CD4-positive, alpha-beta T cell (primary cell): ENCODE results near the gene ADAMTSL1. TPM values are rescaled to one million over a fixed set of nuclear protein-coding genes. Genes with fewer than 3 reads are reported as not detected.

ENCODE experiments used
- ATAC-seq: fragments of 200-7000 bp; cut with Tn5 transposase; one replicate; pipeline ENCODE4 v1.10.0; 2022; ENCODE audit warnings: mild to moderate bottlenecking; ENCODE audit not compliant: poor library complexity
- CTCF ChIA-PET: fragments of 350-600 bp; sonication (Branson Sonifier 250); formaldehyde crosslinking; loops from one replicate; lab custom pipeline; 2021; ENCODE audit warnings: antibody characterized with exemption, inconsistent platforms; lab: Charles Lee
- POLR2A ChIA-PET: fragments of 350-600 bp; sonication (Branson Sonifier 250); formaldehyde crosslinking; loops from one replicate; lab custom pipeline; 2021; ENCODE audit warnings: antibody characterized with exemption, inconsistent platforms; lab: Charles Lee
- DNase-seq, 14 experiments: peaks; one replicate each; pipeline ENCODE4 v3.0.0-alpha.2; 2013 to 2020; ENCODE audit warnings: mixed read lengths in 2 of 14
- H3K27ac ChIP-seq, 2 donors: one replicate each; pipeline versions ENCODE4 v1.5.1 to v1.7.0; 2013; ENCODE audit warnings: low read length in 2 of 2, low read depth in 1 of 2, mild to moderate bottlenecking in 1 of 2
- H3K27me3 ChIP-seq, 2 experiments: 1 replicate in 1 of 2; 2 replicates in 1 of 2; pipeline versions ENCODE4 v1.6.1 to v1.7.0; 2013; ENCODE audit warnings: low read length in 2 of 2, control low read depth in 1 of 2, mild to moderate bottlenecking in 1 of 2, moderate library complexity in 1 of 2; ENCODE audit not compliant: insufficient read depth in 2 of 2, control insufficient read depth in 1 of 2
- H3K36me3 ChIP-seq: one replicate; pipeline ENCODE4 v1.6.1; 2013; ENCODE audit warnings: low read length, control low read depth; ENCODE audit not compliant: insufficient read depth
- H3K4me1 ChIP-seq: one replicate; pipeline ENCODE4 v1.6.1; 2013; ENCODE audit warnings: low read length, control low read depth; ENCODE audit not compliant: insufficient read depth
- H3K4me3 ChIP-seq: one replicate; pipeline ENCODE4 v1.5.1; 2013; ENCODE audit warnings: mild to moderate bottlenecking, low read length, moderate library complexity
- H3K9me3 ChIP-seq, 2 experiments: 1 replicate in 1 of 2; 2 replicates in 1 of 2; pipeline versions ENCODE4 v1.6.1 to v1.7.0; 2013; ENCODE audit warnings: low read length in 2 of 2, mild to moderate bottlenecking in 2 of 2, control low read depth in 1 of 2, moderate library complexity in 1 of 2; ENCODE audit not compliant: control insufficient read depth in 1 of 2, insufficient read depth in 1 of 2
- H3K27ac Mint-ChIP-seq: one replicate; pipeline ENCODE4 v1.8.0; 2020; ENCODE audit warnings: mixed read lengths
- H3K27me3 Mint-ChIP-seq: one replicate; pipeline ENCODE4 v1.8.0; 2021; ENCODE audit warnings: mixed read lengths
- H3K36me3 Mint-ChIP-seq: one replicate; pipeline ENCODE4 v1.8.0; 2021; ENCODE audit warnings: low read depth, mixed read lengths
- H3K4me1 Mint-ChIP-seq: one replicate; pipeline ENCODE4 v1.8.0; 2021; ENCODE audit warnings: low read depth, mixed read lengths
- H3K4me3 Mint-ChIP-seq: one replicate; pipeline ENCODE4 v1.8.0; 2020; ENCODE audit warnings: mild to moderate bottlenecking, mixed read lengths
- H3K9me3 Mint-ChIP-seq: one replicate; pipeline ENCODE4 v1.8.0; 2020; ENCODE audit warnings: mixed read lengths
- CTCF ChIP-seq: fragments of 200-600 bp; IDR thresholded peaks from one replicate; pipeline ENCODE4 v1.8.0; 2022; ENCODE audit warnings: antibody characterized with exemption, mild to moderate bottlenecking
- intact Hi-C, 2 experiments: fragments of 100-400 bp; cut with DNase I in 1 of 2; cut with micrococcal nuclease in 1 of 2; formaldehyde crosslinking; loops; one replicate each; pipeline versions ENCODE4 v1.15.1 to v1.9.0; 2023 to 2025; cut with DNase I, micrococcal nuclease
- total RNA-seq, 174 experiments: library from RNA in 2 of 174; stranded (reverse) in 2 of 174; gene quantifications; one replicate each; pipeline ENCODE4 v1.2.3 and lab custom pipeline; 2021 to 2026

The ADAMTSL1 gene
- total RNA-seq, 2 experiments from 2014 or later, result not detected

GRCh38 chr9:18568973-18569372, 95.0 kb downstream of the ADAMTSL1 start:
- no peak overlapping the region for H3K4me3 ChIP-seq
- POLR2A ChIA-PET, result no interaction called here
- Mint-ChIP-seq H3K4me3 (no peak overlapping the region), H3K36me3 (no peaks in the 10 kb centered on the region), H3K9me3 (no peaks in the 10 kb centered on the region), H3K27ac (no peak overlapping the region), H3K4me1 (no peaks in the 10 kb centered on the region), H3K27me3 (no peaks in the 10 kb centered on the region)
- DNase-seq (no peak), ATAC-seq (no peak)
- H3K27ac ChIP-seq, result no peak overlapping the region
- CTCF ChIA-PET, result no interaction called here
- intact Hi-C loops, result no loop called here
- peaks cover 0 to 3% of the 10 kb centered on the region in 2 experiments for H3K9me3 ChIP-seq
- no peaks in the 10 kb centered on the region for H3K36me3 ChIP-seq
- no peaks in the 10 kb centered on the region for H3K27me3 ChIP-seq
- no peak for TF ChIP-seq CTCF
- no peaks in the 10 kb centered on the region for H3K4me1 ChIP-seq

GRCh38 chr9:18569941-18570630, 96.1 kb downstream of the ADAMTSL1 start:
- no peak overlapping the region for H3K27ac ChIP-seq
- no peak for ATAC-seq
- Mint-ChIP-seq H3K36me3 (no peaks in the 10 kb centered on the region), H3K4me3 (no peak overlapping the region), H3K4me1 (no peaks in the 10 kb centered on the region), H3K27ac (no peak overlapping the region), H3K27me3 (no peaks in the 10 kb centered on the region), H3K9me3 (no peaks in the 10 kb centered on the region)
- CTCF ChIA-PET, result no interaction called here
- H3K4me1 ChIP-seq, result no peaks in the 10 kb centered on the region
- no peak for TF ChIP-seq CTCF
- H3K4me3 ChIP-seq, result no peak overlapping the region
- POLR2A ChIA-PET, result no interaction called here
- DNase-seq, result no peak
- intact Hi-C loops, result no loop called here
- H3K9me3 ChIP-seq, result no peaks in the 10 kb centered on the region
- H3K27me3 ChIP-seq, result no peaks in the 10 kb centered on the region
- H3K36me3 ChIP-seq, result no peaks in the 10 kb centered on the region

GRCh38 chr9:18573021-18573556, 99.1 kb downstream of the ADAMTSL1 start:
- no peaks in the 10 kb centered on the region for H3K36me3 ChIP-seq
- no peaks in the 10 kb centered on the region for H3K36me3 Mint-ChIP-seq
- DNase-seq (no peak), ATAC-seq (no peak)
- ChIA-PET POLR2A (no interaction called here), CTCF (no interaction called here)
- H3K4me3 ChIP-seq, result no peak overlapping the region
- no peaks in the 10 kb centered on the region for H3K9me3 Mint-ChIP-seq
- H3K27me3 ChIP-seq, result no peaks in the 10 kb centered on the region
- H3K27ac Mint-ChIP-seq, result no peak overlapping the region
- intact Hi-C loops, result no loop called here
- no peaks in the 10 kb centered on the region for H3K27me3 Mint-ChIP-seq
- no peaks in the 10 kb centered on the region for H3K4me1 ChIP-seq
- no peak overlapping the region for H3K4me3 Mint-ChIP-seq
- no peaks in the 10 kb centered on the region for H3K4me1 Mint-ChIP-seq
- TF ChIP-seq CTCF, result no peak
- no peak overlapping the region for H3K27ac ChIP-seq
- H3K9me3 ChIP-seq, result no peaks in the 10 kb centered on the region
